ENCODE results near the gene PHB1. TPM values are rescaled to one million over a fixed set of nuclear protein-coding genes. Genes with fewer than 3 reads are reported as not detected.

PHB1 gene
- 100 to 1,000 TPM; 441 to 451 TPM for total RNA-seq

GRCh38 chr17:49414622-49415350 is at the start of gene PHB1:
Gene PHB1, minus strand, starts transcription at chr17:49414882. Its CDS starts 1,618 bp downstream, at chr17:49413264.
- Mint-ChIP-seq H3K27ac (peak within 1 kb of the TSS; percentile 91), H3K36me3 (peaks cover 26% of the 10 kb centered on the region), H3K4me3 (peak within 1 kb of the TSS; percentile 100), H3K4me1 (peaks cover 15% of the 10 kb centered on the region), H3K27me3 (peaks cover 5% of the 10 kb centered on the region), H3K9me3 (no peaks in the 10 kb centered on the region)
- peak; percentile 93 for DNase-seq

- H3K4me3 Mint-ChIP-seq = no peak overlapping the region
- H3K27ac Mint-ChIP-seq = no peak overlapping the region
- H3K36me3 Mint-ChIP-seq = no peaks in the 10 kb centered on the region
- no peak for DNase-seq
- peaks cover 36% of the 10 kb centered on the region for H3K27me3 Mint-ChIP-seq
- H3K9me3 Mint-ChIP-seq = peaks cover 3% of the 10 kb centered on the region
- no peaks in the 10 kb centered on the region for H3K4me1 Mint-ChIP-seq
Measured at GRCh38 chr17:49464049-49464448, 49.4 kb upstream of the PHB1 start.

GRCh38 chr17:49461580-49461979 is 46.9 kb upstream of the PHB1 start:
- no peak overlapping the region for H3K4me3 Mint-ChIP-seq
- H3K4me1 Mint-ChIP-seq = no peaks in the 10 kb centered on the region
- peaks cover 3% of the 10 kb centered on the region for H3K9me3 Mint-ChIP-seq
- DNase-seq = no peak
- H3K27ac Mint-ChIP-seq = no peak overlapping the region
- no peaks in the 10 kb centered on the region for H3K36me3 Mint-ChIP-seq
- H3K27me3 Mint-ChIP-seq = peaks cover 32% of the 10 kb centered on the region

GRCh38 chr17:49460401-49460800 is 45.7 kb upstream of the PHB1 start:
- no peak overlapping the region for H3K27ac Mint-ChIP-seq
- no peaks in the 10 kb centered on the region for H3K4me1 Mint-ChIP-seq
- no peaks in the 10 kb centered on the region for H3K36me3 Mint-ChIP-seq
- H3K27me3 Mint-ChIP-seq = peaks cover 39% of the 10 kb centered on the region
- no peak for DNase-seq
- H3K4me3 Mint-ChIP-seq = no peak overlapping the region
- H3K9me3 Mint-ChIP-seq = peaks cover 3% of the 10 kb centered on the region

- Mint-ChIP-seq H3K9me3 (peaks cover 3% of the 10 kb centered on the region), H3K36me3 (no peaks in the 10 kb centered on the region), H3K27ac (no peak overlapping the region), H3K4me1 (no peaks in the 10 kb centered on the region), H3K27me3 (peaks cover 37% of the 10 kb centered on the region), H3K4me3 (no peak overlapping the region)
- no peak for DNase-seq
Measured at GRCh38 chr17:49459401-49459984, 44.8 kb upstream of the PHB1 start.

- Mint-ChIP-seq H3K27ac (no peak overlapping the region), H3K27me3 (peaks cover 33% of the 10 kb centered on the region), H3K4me1 (no peaks in the 10 kb centered on the region), H3K4me3 (no peak overlapping the region), H3K9me3 (no peaks in the 10 kb centered on the region), H3K36me3 (no peaks in the 10 kb centered on the region)
- no peak for DNase-seq
Measured at GRCh38 chr17:49457564-49458535, 43.2 kb upstream of the PHB1 start.

GRCh38 chr17:49456183-49456965 is 41.7 kb upstream of the PHB1 start:
- no peaks in the 10 kb centered on the region for H3K4me1 Mint-ChIP-seq
- no peak overlapping the region for H3K27ac Mint-ChIP-seq
- H3K9me3 Mint-ChIP-seq = no peaks in the 10 kb centered on the region
- peaks cover 26% of the 10 kb centered on the region for H3K27me3 Mint-ChIP-seq
- no peaks in the 10 kb centered on the region for H3K36me3 Mint-ChIP-seq
- DNase-seq = no peak
- no peak overlapping the region for H3K4me3 Mint-ChIP-seq

- no peak overlapping the region for H3K27ac Mint-ChIP-seq
- H3K4me1 Mint-ChIP-seq = peaks cover 3% of the 10 kb centered on the region
- DNase-seq = no peak
- no peaks in the 10 kb centered on the region for H3K36me3 Mint-ChIP-seq
- H3K27me3 Mint-ChIP-seq = peaks cover 26% of the 10 kb centered on the region
- H3K9me3 Mint-ChIP-seq = no peaks in the 10 kb centered on the region
- H3K4me3 Mint-ChIP-seq = no peak overlapping the region
Measured at GRCh38 chr17:49455272-49455861, 40.7 kb upstream of the PHB1 start.

- Mint-ChIP-seq H3K9me3 (no peaks in the 10 kb centered on the region), H3K4me3 (no peak overlapping the region), H3K4me1 (peaks cover 4% of the 10 kb centered on the region), H3K27me3 (peaks cover 26% of the 10 kb centered on the region), H3K36me3 (no peaks in the 10 kb centered on the region), H3K27ac (no peak overlapping the region)
- DNase-seq = no peak
Measured at GRCh38 chr17:49454050-49454449, 39.4 kb upstream of the PHB1 start.

GRCh38 chr17:49452661-49453060 is 38.0 kb upstream of the PHB1 start:
- no peak for DNase-seq
- H3K9me3 Mint-ChIP-seq = no peaks in the 10 kb centered on the region

GRCh38 chr17:49452201-49452600 is 37.5 kb upstream of the PHB1 start:
- DNase-seq = no peak
- Mint-ChIP-seq H3K27me3 (peaks cover 17% of the 10 kb centered on the region), H3K4me3 (no peak overlapping the region), H3K9me3 (no peaks in the 10 kb centered on the region), H3K4me1 (peaks cover 4% of the 10 kb centered on the region), H3K27ac (no peak overlapping the region), H3K36me3 (no peaks in the 10 kb centered on the region)

More at GRCh38 chr17:49452661-49453060, 38.0 kb upstream of the PHB1 start:
- Mint-ChIP-seq H3K27ac (no peak overlapping the region), H3K4me3 (no peak overlapping the region), H3K27me3 (peaks cover 22% of the 10 kb centered on the region), H3K4me1 (peaks cover 4% of the 10 kb centered on the region), H3K36me3 (no peaks in the 10 kb centered on the region)

- Mint-ChIP-seq H3K4me1 (peaks cover 4% of the 10 kb centered on the region), H3K9me3 (no peaks in the 10 kb centered on the region), H3K27ac (no peak overlapping the region), H3K36me3 (no peaks in the 10 kb centered on the region), H3K4me3 (no peak overlapping the region), H3K27me3 (peaks cover 5% of the 10 kb centered on the region)
- DNase-seq = no peak
Measured at GRCh38 chr17:49450735-49451134, 36.1 kb upstream of the PHB1 start.

GRCh38 chr17:49450181-49450580 is 35.5 kb upstream of the PHB1 start:
- no peak for DNase-seq
- Mint-ChIP-seq H3K27ac (no peak overlapping the region), H3K4me1 (peaks cover 4% of the 10 kb centered on the region), H3K27me3 (peaks cover 5% of the 10 kb centered on the region), H3K36me3 (no peaks in the 10 kb centered on the region), H3K9me3 (no peaks in the 10 kb centered on the region), H3K4me3 (no peak overlapping the region)

GRCh38 chr17:49447628-49448302 is 33.1 kb upstream of the PHB1 start:
- Mint-ChIP-seq H3K4me1 (peaks cover 4% of the 10 kb centered on the region), H3K36me3 (no peaks in the 10 kb centered on the region), H3K9me3 (no peaks in the 10 kb centered on the region), H3K4me3 (no peak overlapping the region), H3K27me3 (no peaks in the 10 kb centered on the region), H3K27ac (no peak overlapping the region)
- DNase-seq = no peak

Data from activated naive CD8-positive, alpha-beta T cell treated with anti-CD3 and anti-CD28 coated beads for 36 hours (primary cell).